ENCODE measurements around the gene SOHLH2. TPM values are rescaled to one million over a fixed set of nuclear protein-coding genes. Genes with fewer than 3 reads are reported as not detected.

Gene SOHLH2
- total RNA-seq, 2 donors from 2014 or later = not detected

DNA sequence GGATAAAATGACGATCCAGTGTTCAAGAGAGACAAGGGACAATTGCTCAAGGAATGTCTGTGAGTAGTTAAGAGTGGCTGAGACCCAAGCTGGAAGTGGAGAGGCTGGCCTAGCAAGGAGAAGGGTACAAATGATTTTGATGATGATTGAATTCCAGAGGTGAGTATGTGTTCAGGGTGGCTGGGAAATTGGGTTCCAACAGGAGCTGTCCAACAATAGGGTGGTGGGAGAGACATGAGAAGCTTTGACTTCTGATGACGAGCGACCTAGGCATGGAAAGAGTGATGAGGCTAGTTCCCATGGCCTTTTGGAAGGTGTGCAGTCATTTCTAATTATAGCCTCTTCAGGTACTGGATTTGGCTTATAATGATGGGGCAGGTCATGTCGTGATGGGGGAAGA, 54.1 kb downstream of the SOHLH2 start:
- H3K36me3 ChIP-seq = no peaks in the 10 kb centered on the region
- H3K27ac ChIP-seq = no peak overlapping the region
- peaks cover 5 to 16% of the 10 kb centered on the region in 2 donors for H3K4me1 ChIP-seq (ENCODE audit: control insufficient read depth in 1 of 2, low read depth in 2 of 2)
- DNase-seq (ENCODE audit: low spot score) (no peak), ATAC-seq (ENCODE audit: insufficient number of reproducible peaks, low FRiP score, low read depth) (no peak)
- H3K27me3 ChIP-seq (replicated peaks; ENCODE audit: insufficient read depth) = no peaks in the 10 kb centered on the region
- no peak for TF ChIP-seq CTCF (IDR thresholded peaks at IDR 0.05)
- no peak overlapping the region for H3K4me3 ChIP-seq
- no peaks in the 10 kb centered on the region for H3K9me3 ChIP-seq

GRCh38 chr13:36158611-36159010, 55.7 kb downstream of the SOHLH2 start:
- Histone ChIP-seq H3K36me3 (no peaks in the 10 kb centered on the region), H3K9me3 (no peaks in the 10 kb centered on the region), H3K27me3 (replicated peaks; ENCODE audit: insufficient read depth) (no peaks in the 10 kb centered on the region), H3K4me1 (ENCODE audit: control insufficient read depth in 1 of 2, low read depth in 2 of 2) (peaks cover 5 to 10% of the 10 kb centered on the region in 2 donors), H3K4me3 (no peak overlapping the region), H3K27ac (no peak overlapping the region)
- no peak for ATAC-seq (ENCODE audit: insufficient number of reproducible peaks, low FRiP score, low read depth)
- no peak for DNase-seq (ENCODE audit: low spot score)
- no peak for TF ChIP-seq CTCF (IDR thresholded peaks at IDR 0.05)

GRCh38 chr13:36157480-36157879, 56.9 kb downstream of the SOHLH2 start:
- DNase-seq (ENCODE audit: low spot score) (no peak), ATAC-seq (ENCODE audit: insufficient number of reproducible peaks, low FRiP score, low read depth) (no peak)
- Histone ChIP-seq H3K9me3 (no peaks in the 10 kb centered on the region), H3K4me1 (ENCODE audit: control insufficient read depth in 1 of 2, low read depth in 2 of 2) (peaks cover 4% of the 10 kb centered on the region in 2 donors), H3K36me3 (no peaks in the 10 kb centered on the region), H3K27me3 (replicated peaks; ENCODE audit: insufficient read depth) (no peaks in the 10 kb centered on the region), H3K4me3 (no peak overlapping the region), H3K27ac (no peak overlapping the region)
- TF ChIP-seq CTCF (IDR thresholded peaks at IDR 0.05) = no peak

- TF ChIP-seq CTCF (IDR thresholded peaks at IDR 0.05) = no peak
- Histone ChIP-seq H3K4me3 (peak overlapping the region; percentile 56), H3K27me3 (replicated peaks; ENCODE audit: insufficient read depth) (no peaks in the 10 kb centered on the region), H3K27ac (no peak overlapping the region), H3K4me1 (ENCODE audit: control insufficient read depth in 1 of 2, low read depth in 2 of 2) (peaks cover 4% of the 10 kb centered on the region in 2 donors), H3K9me3 (no peaks in the 10 kb centered on the region), H3K36me3 (no peaks in the 10 kb centered on the region)
- ATAC-seq (ENCODE audit: insufficient number of reproducible peaks, low FRiP score, low read depth) (no peak), DNase-seq (ENCODE audit: low spot score) (no peak)
Measured at GRCh38 chr13:36154567-36155291, 59.6 kb downstream of the SOHLH2 start.

- H3K9me3 ChIP-seq = no peaks in the 10 kb centered on the region
- no peak overlapping the region for H3K27ac ChIP-seq
- DNase-seq (ENCODE audit: low spot score) (no peak), ATAC-seq (ENCODE audit: insufficient number of reproducible peaks, low FRiP score, low read depth) (no peak)
- H3K4me1 ChIP-seq (ENCODE audit: control insufficient read depth in 1 of 2, low read depth in 2 of 2) = peaks cover 4% of the 10 kb centered on the region in 2 donors
- H3K4me3 ChIP-seq = no peak overlapping the region
- H3K36me3 ChIP-seq = no peaks in the 10 kb centered on the region
- H3K27me3 ChIP-seq (replicated peaks; ENCODE audit: insufficient read depth) = no peaks in the 10 kb centered on the region
- no peak for TF ChIP-seq CTCF (IDR thresholded peaks at IDR 0.05)
Measured at GRCh38 chr13:36151591-36151990, 62.8 kb downstream of the SOHLH2 start.
